HG03135 (cell line): ENCODE results near the gene UBN1.
"Not testable (repeated sequence)": the region's sequence is repeated elsewhere in the genome, so short reads cannot be mapped to it uniquely, and the experiment has no call there.

Experiments
- ATAC-seq: cut with Tn5 transposase; IDR thresholded peaks from one replicate; pipeline ENCODE4 v1.9.1; 2021; ENCODE audit warnings: mild to moderate bottlenecking, moderate library complexity; ENCODE audit not compliant: unreplicated experiment

The UBN1 gene

DNA sequence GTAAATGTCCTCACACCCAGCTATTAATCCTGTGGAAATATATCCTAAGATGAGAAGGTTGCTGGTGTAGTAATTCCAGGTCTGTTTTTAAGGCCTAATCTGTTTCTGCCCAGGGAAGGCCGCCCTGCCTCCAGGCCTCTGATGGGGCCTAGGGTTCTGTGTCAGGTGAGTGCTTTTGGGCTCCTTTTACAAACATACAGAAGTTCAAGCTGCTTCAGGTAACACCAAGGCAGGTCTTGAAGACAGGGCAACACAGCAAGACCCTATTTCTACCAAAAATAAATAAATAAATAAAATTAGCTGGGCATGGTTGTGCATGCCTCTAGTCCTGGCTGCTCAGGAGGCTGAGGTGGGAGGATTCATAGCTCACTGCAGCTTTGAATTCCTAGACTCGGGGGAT lies 80.4 kb downstream of the UBN1 start:
- ATAC-seq: no peak

DNA sequence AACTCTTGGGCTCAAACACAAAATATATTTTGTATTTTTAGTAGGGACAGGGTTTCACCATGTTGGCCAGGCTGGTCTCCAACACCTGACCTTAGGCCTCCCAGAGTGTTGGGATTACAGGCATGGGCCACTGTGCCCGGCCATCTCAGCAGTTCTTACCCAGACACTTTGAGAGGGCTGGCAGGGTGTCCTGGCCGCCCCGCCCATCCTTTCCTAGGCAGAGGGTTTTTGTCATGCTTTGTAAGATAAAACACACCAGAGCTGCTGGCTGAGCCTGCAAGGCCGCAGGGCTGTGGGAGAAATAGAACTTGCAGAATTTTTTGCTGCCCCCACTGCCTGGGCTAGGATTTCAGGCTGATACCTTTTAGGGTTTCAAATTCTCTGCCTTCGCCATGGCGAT lies 80.9 kb downstream of the UBN1 start:
- ATAC-seq: no peak

DNA sequence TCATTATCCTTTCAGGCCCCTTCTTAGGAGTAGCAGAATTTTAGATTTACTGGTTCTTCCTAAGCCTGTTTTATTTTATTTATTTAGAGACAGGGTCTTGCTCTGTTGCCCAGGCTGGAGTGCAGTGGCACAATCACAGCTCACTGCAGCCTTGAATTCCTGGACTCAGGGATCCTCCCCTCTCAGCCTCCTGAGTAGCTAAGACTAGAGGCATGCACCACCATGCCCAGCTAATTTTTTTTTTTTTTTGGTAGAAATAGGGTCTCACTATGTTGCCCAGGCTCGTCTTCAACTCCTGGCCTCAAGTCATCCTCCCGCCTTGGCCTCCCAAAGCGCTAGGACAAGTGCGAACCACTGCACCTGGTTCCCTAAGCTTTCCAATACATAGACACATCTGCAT lies 82.3 kb downstream of the UBN1 start:
- not testable (repeated sequence) for ATAC-seq

DNA sequence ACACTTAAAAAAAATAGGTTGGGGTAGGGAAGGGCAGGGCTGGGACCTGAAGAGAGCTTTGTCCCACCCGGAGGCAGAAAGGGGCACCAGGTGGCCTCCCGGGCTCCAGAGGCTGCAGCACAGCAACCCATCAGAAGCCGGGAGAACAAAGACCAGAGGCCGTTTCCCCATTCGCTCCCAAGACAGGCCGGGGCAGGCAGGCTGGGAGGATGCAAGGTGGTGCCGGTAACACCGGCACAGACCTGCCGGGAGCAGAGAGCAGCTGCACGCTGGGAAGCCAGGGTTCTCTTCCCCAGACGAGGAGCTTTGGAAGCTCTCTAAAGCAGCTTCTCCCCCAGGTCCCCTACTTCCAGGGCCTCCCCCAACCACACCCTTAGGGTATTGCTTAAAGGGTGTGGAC lies 84.1 kb downstream of the UBN1 start:
- ATAC-seq: no peak
